OCI-LY3 (cell line): ENCODE data around the gene TRIM38.

Experiments used
- EZH2phosphoT487 ChIP-seq: fragments of 200-600 bp; shearing (Covaris generic); IDR thresholded peaks from 2 replicates; pipeline ENCODE4 v1.6.1; 2018; ENCODE audit warnings: antibody characterized with exemption, mixed run types, low read depth
- TF ChIP-seq, protein P1 (sequence below): fragments of 200-600, 300-600 bp; sonication (generic); IDR thresholded peaks from 2 replicates; pipeline ENCODE4 v1.5.1; 2014; ENCODE audit warnings: antibody characterized with exemption, low read length, low read depth

DNA sequence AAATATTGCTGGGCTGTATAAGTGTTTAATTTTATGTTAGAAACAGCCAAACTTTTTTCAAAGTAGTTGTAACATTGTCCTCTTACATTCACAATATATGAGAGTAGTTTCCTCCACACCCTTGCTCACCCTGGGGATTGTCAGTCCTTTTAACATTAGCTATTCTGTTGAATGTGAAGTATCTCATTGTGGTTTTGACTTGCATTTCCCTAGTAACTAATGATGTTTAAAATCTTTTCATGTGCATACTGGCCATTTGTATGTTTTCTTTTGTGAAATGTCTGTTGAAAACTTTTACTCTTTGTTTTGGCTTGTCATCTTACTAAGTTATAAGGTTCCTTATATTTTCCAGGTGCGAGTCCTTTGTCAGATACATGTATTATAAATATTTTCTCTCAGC, 32.9 kb downstream of the TRIM38 start:
- TF ChIP-seq, protein P1, sequence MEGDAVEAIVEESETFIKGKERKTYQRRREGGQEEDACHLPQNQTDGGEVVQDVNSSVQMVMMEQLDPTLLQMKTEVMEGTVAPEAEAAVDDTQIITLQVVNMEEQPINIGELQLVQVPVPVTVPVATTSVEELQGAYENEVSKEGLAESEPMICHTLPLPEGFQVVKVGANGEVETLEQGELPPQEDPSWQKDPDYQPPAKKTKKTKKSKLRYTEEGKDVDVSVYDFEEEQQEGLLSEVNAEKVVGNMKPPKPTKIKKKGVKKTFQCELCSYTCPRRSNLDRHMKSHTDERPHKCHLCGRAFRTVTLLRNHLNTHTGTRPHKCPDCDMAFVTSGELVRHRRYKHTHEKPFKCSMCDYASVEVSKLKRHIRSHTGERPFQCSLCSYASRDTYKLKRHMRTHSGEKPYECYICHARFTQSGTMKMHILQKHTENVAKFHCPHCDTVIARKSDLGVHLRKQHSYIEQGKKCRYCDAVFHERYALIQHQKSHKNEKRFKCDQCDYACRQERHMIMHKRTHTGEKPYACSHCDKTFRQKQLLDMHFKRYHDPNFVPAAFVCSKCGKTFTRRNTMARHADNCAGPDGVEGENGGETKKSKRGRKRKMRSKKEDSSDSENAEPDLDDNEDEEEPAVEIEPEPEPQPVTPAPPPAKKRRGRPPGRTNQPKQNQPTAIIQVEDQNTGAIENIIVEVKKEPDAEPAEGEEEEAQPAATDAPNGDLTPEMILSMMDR, result no peak
- TF ChIP-seq EZH2phosphoT487, result no peak
